ENCODE data around the gene C17orf75. TPM values are rescaled to one million over a fixed set of nuclear protein-coding genes. Genes with fewer than 3 reads are reported as not detected.

The C17orf75 gene
- total and polyA plus RNA-seq, 2 experiments from 2014 or later = 16.0 to 25.7 TPM

GRCh38 chr17:32285746-32286517, 56.0 kb downstream of the C17orf75 start:
- peaks cover 2% of the 10 kb centered on the region for H3K27me3 ChIP-seq
- no peaks in the 10 kb centered on the region for H3K9me2 ChIP-seq (replicated peaks; ENCODE audit: insufficient read depth)
- H2AFZ ChIP-seq = no peak overlapping the region
- no peak overlapping the region for H3K4me3 ChIP-seq
- H3K36me3 ChIP-seq (replicated peaks; ENCODE audit: insufficient read depth, low read depth) = no peaks in the 10 kb centered on the region
- H4K20me1 ChIP-seq (ENCODE audit: insufficient read depth, poor library complexity, severe bottlenecking) = no peaks in the 10 kb centered on the region
- H3K4me2 ChIP-seq = no peak overlapping the region
- H3K9me3 ChIP-seq (ENCODE audit: low read depth) = no peaks in the 10 kb centered on the region
- no peak for TF ChIP-seq EZH2phosphoT487 (IDR thresholded peaks at IDR 0.05; ENCODE audit: low read depth, severe bottlenecking, unreplicated experiment)
- no peak for TF ChIP-seq EZH2 (IDR thresholded peaks at IDR 0.05; ENCODE audit: borderline replicate concordance)
- TF ChIP-seq CTCF (IDR thresholded peaks at IDR 0.05; ENCODE audit: poor library complexity) = no peak
- 86% methylated on average over 9 of the region's 9 CpGs for WGBS (ENCODE audit: low lambda C conversion rate, missing lambda C conversion rate)
- no peak for DNase-seq (ENCODE audit: low spot score)
- H3K4me1 ChIP-seq (ENCODE audit: insufficient read depth) = no peaks in the 10 kb centered on the region
- H3K27ac ChIP-seq = no peak overlapping the region
- no peaks in the 10 kb centered on the region for H3K79me2 ChIP-seq

- H3K9me3 ChIP-seq (ENCODE audit: low read depth) = no peaks in the 10 kb centered on the region
- no peak for DNase-seq (ENCODE audit: low spot score)
- H3K4me2 ChIP-seq = no peak overlapping the region
- no peaks in the 10 kb centered on the region for H3K36me3 ChIP-seq (replicated peaks; ENCODE audit: insufficient read depth, low read depth)
- WGBS (ENCODE audit: low lambda C conversion rate, missing lambda C conversion rate) = 91% methylated on average over 8 of the region's 8 CpGs
- no peaks in the 10 kb centered on the region for H3K9me2 ChIP-seq (replicated peaks; ENCODE audit: insufficient read depth)
- H3K27ac ChIP-seq = no peak overlapping the region
- peaks cover 8% of the 10 kb centered on the region for H3K27me3 ChIP-seq
- H3K4me1 ChIP-seq (ENCODE audit: insufficient read depth) = no peaks in the 10 kb centered on the region
- TF ChIP-seq CTCF (IDR thresholded peaks at IDR 0.05; ENCODE audit: poor library complexity) = no peak
- TF ChIP-seq EZH2phosphoT487 (IDR thresholded peaks at IDR 0.05; ENCODE audit: low read depth, severe bottlenecking, unreplicated experiment) = no peak
- TF ChIP-seq EZH2 (IDR thresholded peaks at IDR 0.05; ENCODE audit: borderline replicate concordance) = no peak
- no peaks in the 10 kb centered on the region for H3K79me2 ChIP-seq
- no peaks in the 10 kb centered on the region for H4K20me1 ChIP-seq (ENCODE audit: insufficient read depth, poor library complexity, severe bottlenecking)
- H2AFZ ChIP-seq = no peak overlapping the region
- H3K4me3 ChIP-seq = no peak overlapping the region
Measured at GRCh38 chr17:32285306-32285705, 56.7 kb downstream of the C17orf75 start.

GRCh38 chr17:32283745-32284201, 58.2 kb downstream of the C17orf75 start:
- H2AFZ ChIP-seq = no peak overlapping the region
- H3K9me3 ChIP-seq (ENCODE audit: low read depth) = no peaks in the 10 kb centered on the region
- no peaks in the 10 kb centered on the region for H3K9me2 ChIP-seq (replicated peaks; ENCODE audit: insufficient read depth)
- no peak overlapping the region for H3K4me2 ChIP-seq
- no peak overlapping the region for H3K4me3 ChIP-seq
- H3K4me1 ChIP-seq (ENCODE audit: insufficient read depth) = no peaks in the 10 kb centered on the region
- no peaks in the 10 kb centered on the region for H3K36me3 ChIP-seq (replicated peaks; ENCODE audit: insufficient read depth, low read depth)
- no peak for TF ChIP-seq EZH2phosphoT487 (IDR thresholded peaks at IDR 0.05; ENCODE audit: low read depth, severe bottlenecking, unreplicated experiment)
- no peak for TF ChIP-seq CTCF (IDR thresholded peaks at IDR 0.05; ENCODE audit: poor library complexity)
- TF ChIP-seq EZH2 (IDR thresholded peaks at IDR 0.05; ENCODE audit: borderline replicate concordance) = no peak
- H3K79me2 ChIP-seq = no peaks in the 10 kb centered on the region
- DNase-seq (ENCODE audit: low spot score) = no peak
- H3K27ac ChIP-seq = no peak overlapping the region
- 85% methylated on average over 20 of the region's 20 CpGs for WGBS (ENCODE audit: low lambda C conversion rate, missing lambda C conversion rate)
- H3K27me3 ChIP-seq = peaks cover 11% of the 10 kb centered on the region
- no peaks in the 10 kb centered on the region for H4K20me1 ChIP-seq (ENCODE audit: insufficient read depth, poor library complexity, severe bottlenecking)
